SK-N-MC (cell line): Measurements from ENCODE around the gene TBL1X.

ENCODE experiments used
- DNase-seq: peaks from one replicate; pipeline ENCODE4 v3.0.0-alpha.2; 2011; ENCODE audit warnings: low read depth, low spot score
- H3K27ac ChIP-seq: fragments of 200-600 bp; sonication (generic); 2 replicates; pipeline ENCODE4 v1.5.1; 2016; ENCODE audit warnings: mixed run types
- H3K36me3 ChIP-seq: fragments of 200-600 bp; sonication (generic); 2 replicates; pipeline ENCODE4 v1.6.1; 2017; ENCODE audit warnings: antibody characterized with exemption, low read length, mixed read lengths; ENCODE audit not compliant: insufficient read depth
- H3K4me3 ChIP-seq: fragments of 200-600 bp; sonication (generic); 2 replicates; pipeline ENCODE4 v1.5.1; 2016
- H3K9ac ChIP-seq: fragments of 200-600 bp; sonication (generic); 2 replicates; pipeline ENCODE4 v1.8.0; 2017; ENCODE audit warnings: mixed run types, mixed read lengths; ENCODE audit not compliant: insufficient read length
- H3K9me3 ChIP-seq: fragments of 200-600 bp; sonication (generic); 2 replicates; pipeline ENCODE4 v1.6.1; 2017; ENCODE audit warnings: low read depth, mild to moderate bottlenecking, antibody characterized with exemption, low read length, moderate library complexity, mixed read lengths
- EZH2 ChIP-seq: fragments of 200-600 bp; sonication (generic); IDR thresholded peaks from one replicate; pipeline ENCODE4 v1.6.1; 2017; ENCODE audit warnings: antibody characterized with exemption
- FOXP2 ChIP-seq: optimal IDR thresholded peaks from 2 replicates; pipeline ENCODE3; 2011; ENCODE audit warnings: mild to moderate bottlenecking, moderate library complexity; ENCODE audit not compliant: insufficient read depth; ENCODE audit errors: extremely low read length, control extremely low read depth
- POLR2AphosphoS5 ChIP-seq: IDR thresholded peaks from 2 replicates; pipeline ENCODE4 v1.6.1; 2012; ENCODE audit warnings: mild to moderate bottlenecking, low read depth, low read length, borderline replicate concordance

TBL1X gene

DNA sequence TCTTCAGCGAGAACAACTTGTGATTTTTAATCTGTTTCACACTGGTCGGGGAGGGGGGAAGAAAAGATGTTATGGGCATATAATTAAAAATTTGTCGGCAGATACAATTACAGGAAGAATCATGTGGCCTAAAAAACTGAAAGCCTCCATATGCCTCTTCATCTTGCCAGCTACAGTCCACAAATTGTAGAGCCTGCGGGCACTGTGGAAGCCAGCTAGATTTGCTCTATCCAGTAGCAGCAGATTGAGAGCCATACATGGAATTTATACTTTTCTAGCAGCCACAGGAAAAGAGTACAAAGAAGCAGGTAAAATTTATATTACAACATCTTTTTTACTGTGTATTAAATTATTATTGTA, 147.3 kb downstream of the TBL1X start:
- H3K36me3 ChIP-seq: no peaks in the 10 kb centered on the region
- no peak for DNase-seq
- H3K9ac ChIP-seq: no peak overlapping the region
- TF ChIP-seq EZH2: no peak
- TF ChIP-seq POLR2AphosphoS5: no peak
- no peak for TF ChIP-seq FOXP2
- no peak overlapping the region for H3K4me3 ChIP-seq
- H3K27ac ChIP-seq: no peak overlapping the region
- no peaks in the 10 kb centered on the region for H3K9me3 ChIP-seq

GRCh38 chrX:9614016-9614415, 149.2 kb downstream of the TBL1X start:
- no peak for TF ChIP-seq EZH2
- no peak for TF ChIP-seq POLR2AphosphoS5
- no peak for TF ChIP-seq FOXP2

DNA sequence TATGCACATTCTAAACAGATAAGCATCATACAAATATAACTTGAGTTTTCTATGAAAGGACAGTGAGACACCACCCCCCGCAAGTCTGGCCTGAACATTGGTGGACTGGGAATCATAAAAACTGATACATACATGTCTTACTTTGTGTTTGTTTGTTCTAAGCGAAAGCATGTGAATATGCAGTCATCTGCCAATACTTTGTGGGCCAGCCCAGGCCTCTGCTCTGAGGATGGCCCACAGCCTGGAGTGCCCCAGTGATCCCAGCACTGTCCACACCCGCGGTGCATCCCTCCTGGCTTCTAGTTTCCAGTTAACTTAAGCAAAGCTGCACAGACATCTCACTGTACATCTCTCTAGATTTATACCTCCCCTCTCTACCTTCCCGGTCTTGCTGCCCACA, 154.3 kb downstream of the TBL1X start:
- no peak for TF ChIP-seq POLR2AphosphoS5
- TF ChIP-seq EZH2: no peak
- TF ChIP-seq FOXP2: no peak
- no peaks in the 10 kb centered on the region for H3K9me3 ChIP-seq
- H3K36me3 ChIP-seq: no peaks in the 10 kb centered on the region
- H3K9ac ChIP-seq: no peak overlapping the region
- no peak overlapping the region for H3K27ac ChIP-seq
- no peak overlapping the region for H3K4me3 ChIP-seq
- no peak for DNase-seq

More at GRCh38 chrX:9614016-9614415, 149.2 kb downstream of the TBL1X start:
- Histone ChIP-seq H3K36me3 (no peaks in the 10 kb centered on the region), H3K27ac (no peak overlapping the region), H3K4me3 (no peak overlapping the region), H3K9ac (no peak overlapping the region), H3K9me3 (no peaks in the 10 kb centered on the region)
- no peak for DNase-seq

- no peak overlapping the region for H3K9ac ChIP-seq
- H3K4me3 ChIP-seq: no peak overlapping the region
- H3K27ac ChIP-seq: no peak overlapping the region
- TF ChIP-seq POLR2AphosphoS5 (no peak), EZH2 (no peak)
- H3K9me3 ChIP-seq: no peaks in the 10 kb centered on the region
- no peaks in the 10 kb centered on the region for H3K36me3 ChIP-seq
- no peak for DNase-seq
Observed at GRCh38 chrX:9619581-9619980, 154.7 kb downstream of the TBL1X start.

DNA sequence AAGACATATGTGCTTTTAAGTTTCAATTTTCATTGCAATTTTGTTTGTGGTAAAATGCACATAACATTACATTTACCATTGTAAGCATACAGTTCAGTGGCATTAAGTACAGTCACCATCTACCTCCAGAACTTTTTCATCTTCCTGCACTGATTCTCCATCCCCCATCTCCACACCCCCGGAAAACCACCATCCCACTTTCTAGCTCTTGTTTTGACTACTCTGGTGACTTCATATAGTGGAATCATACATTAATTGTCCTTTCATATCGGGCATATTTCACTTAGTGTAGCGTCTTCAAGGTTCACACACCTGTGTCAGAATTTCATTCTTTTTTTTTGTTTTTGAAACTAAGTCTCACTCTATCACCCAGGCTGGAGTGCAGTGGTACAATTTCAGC, 157.3 kb downstream of the TBL1X start:
- TF ChIP-seq FOXP2 (no peak), EZH2 (no peak), POLR2AphosphoS5 (no peak)
- Histone ChIP-seq H3K4me3 (no peak overlapping the region), H3K27ac (no peak overlapping the region), H3K9me3 (no peaks in the 10 kb centered on the region), H3K9ac (no peak overlapping the region), H3K36me3 (no peaks in the 10 kb centered on the region)
- DNase-seq: no peak

GRCh38 chrX:9626379-9626778, 161.5 kb downstream of the TBL1X start:
- no peak for TF ChIP-seq FOXP2
- no peak for TF ChIP-seq EZH2
- no peak for TF ChIP-seq POLR2AphosphoS5
- no peak for DNase-seq

GRCh38 chrX:9627922-9628321, 163.1 kb downstream of the TBL1X start:
- TF ChIP-seq EZH2 (no peak), FOXP2 (no peak), POLR2AphosphoS5 (no peak)
- DNase-seq: no peak

More at GRCh38 chrX:9626379-9626778, 161.5 kb downstream of the TBL1X start:
- Histone ChIP-seq H3K36me3 (no peaks in the 10 kb centered on the region), H3K27ac (no peak overlapping the region), H3K9me3 (no peaks in the 10 kb centered on the region), H3K4me3 (no peak overlapping the region), H3K9ac (no peak overlapping the region)

GRCh38 chrX:9628779-9629493, 164.1 kb downstream of the TBL1X start:
- no peak for DNase-seq
- no peak for TF ChIP-seq POLR2AphosphoS5
- TF ChIP-seq FOXP2: no peak
- no peak for TF ChIP-seq EZH2

More at GRCh38 chrX:9627922-9628321, 163.1 kb downstream of the TBL1X start:
- Histone ChIP-seq H3K9ac (no peak overlapping the region), H3K4me3 (no peak overlapping the region), H3K9me3 (no peaks in the 10 kb centered on the region), H3K36me3 (no peaks in the 10 kb centered on the region), H3K27ac (no peak overlapping the region)

GRCh38 chrX:9634551-9634950, 169.7 kb downstream of the TBL1X start:
- Histone ChIP-seq H3K36me3 (no peaks in the 10 kb centered on the region), H3K9ac (no peak overlapping the region), H3K4me3 (no peak overlapping the region), H3K9me3 (no peaks in the 10 kb centered on the region), H3K27ac (no peak overlapping the region)
- no peak for TF ChIP-seq EZH2
- TF ChIP-seq FOXP2: no peak
- TF ChIP-seq POLR2AphosphoS5: no peak
- DNase-seq: no peak

More at GRCh38 chrX:9628779-9629493, 164.1 kb downstream of the TBL1X start:
- no peaks in the 10 kb centered on the region for H3K9me3 ChIP-seq
- H3K36me3 ChIP-seq: no peaks in the 10 kb centered on the region
- no peak overlapping the region for H3K9ac ChIP-seq
- no peak overlapping the region for H3K27ac ChIP-seq
- no peak overlapping the region for H3K4me3 ChIP-seq
